ENCODE data around the gene EIPR1.

Gene EIPR1

DNA sequence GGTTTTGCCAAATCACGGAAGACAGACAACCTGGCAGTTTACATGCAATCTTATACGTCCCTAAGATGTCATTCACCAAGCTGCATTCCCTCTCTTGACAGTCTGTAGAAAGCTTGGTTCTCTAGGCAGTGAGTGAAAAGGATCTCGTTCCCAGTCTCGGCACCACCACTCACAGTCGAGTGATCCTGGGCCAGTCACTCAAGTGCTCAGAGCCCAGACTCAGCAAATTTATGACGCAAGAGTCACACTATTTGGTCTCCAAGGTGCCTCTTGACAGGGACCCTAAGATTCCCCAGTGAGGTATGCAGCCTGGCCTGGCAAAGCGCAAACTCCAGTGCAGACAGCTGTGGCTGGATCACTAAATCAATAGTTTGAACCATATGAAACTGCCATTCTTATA lies 77.9 kb downstream of the EIPR1 start:
- Histone ChIP-seq H2AFZ (ENCODE audit: low read depth, low read length) (no peak overlapping the region), H3K27me3 (ENCODE audit: insufficient read depth, low read length) (no peaks in the 10 kb centered on the region), H3K9me3 (ENCODE audit: low read length) (no peaks in the 10 kb centered on the region), H3K36me3 (ENCODE audit: insufficient read depth, low read length) (no peaks in the 10 kb centered on the region), H3K4me3 (ENCODE audit: low read length) (no peak overlapping the region), H3K4me1 (ENCODE audit: insufficient read depth, low read length) (peaks cover 15% of the 10 kb centered on the region)

DNA sequence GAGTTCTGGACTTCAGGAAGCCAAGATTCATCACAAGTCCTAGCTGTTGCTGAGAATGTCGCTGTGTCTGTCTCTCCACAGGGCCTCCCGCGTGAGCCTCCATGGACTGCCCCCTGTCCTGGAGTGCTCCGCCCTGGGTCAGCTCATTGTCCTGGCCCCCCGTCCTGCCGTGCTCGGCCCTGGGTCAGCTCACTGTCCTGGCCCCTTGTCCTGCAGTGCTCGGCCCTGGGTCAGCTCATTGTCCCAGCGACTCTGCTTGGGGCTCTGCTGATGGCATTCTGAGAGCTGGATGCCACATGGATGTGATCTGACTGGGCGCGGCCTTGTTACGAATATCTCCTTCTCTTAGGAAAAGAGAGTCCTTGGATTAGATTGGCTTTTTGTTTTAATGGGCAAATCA lies 78.5 kb downstream of the EIPR1 start:
- no peak overlapping the region for H3K4me3 ChIP-seq (ENCODE audit: low read length)
- H3K4me1 ChIP-seq (ENCODE audit: insufficient read depth, low read length), result peaks cover 15% of the 10 kb centered on the region
- no peak overlapping the region for H2AFZ ChIP-seq (ENCODE audit: low read depth, low read length)
- no peaks in the 10 kb centered on the region for H3K27me3 ChIP-seq (ENCODE audit: insufficient read depth, low read length)
- no peaks in the 10 kb centered on the region for H3K9me3 ChIP-seq (ENCODE audit: low read length)
- H3K36me3 ChIP-seq (ENCODE audit: insufficient read depth, low read length), result no peaks in the 10 kb centered on the region

DNA sequence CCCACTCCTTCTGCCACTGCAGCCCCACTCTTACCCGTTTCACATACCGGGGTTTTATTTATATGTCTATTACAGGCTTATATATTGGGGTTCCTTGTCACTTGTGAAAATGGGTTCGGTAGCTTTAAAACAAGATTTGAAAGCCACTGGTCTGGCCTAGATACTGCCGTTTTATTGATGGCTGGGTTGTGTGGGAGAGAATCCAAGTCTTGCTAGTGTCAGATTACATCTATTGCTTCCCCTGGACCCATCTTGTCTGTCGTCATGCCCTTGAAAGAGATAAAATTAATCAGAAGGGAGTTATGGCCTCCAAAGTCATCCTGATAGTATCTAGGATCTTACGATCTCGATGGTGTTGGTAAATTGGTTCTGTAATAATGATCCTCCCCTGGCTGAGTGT lies 79.4 kb downstream of the EIPR1 start:
- Histone ChIP-seq H3K36me3 (ENCODE audit: insufficient read depth, low read length) (no peaks in the 10 kb centered on the region), H3K9me3 (ENCODE audit: low read length) (no peaks in the 10 kb centered on the region), H3K4me3 (ENCODE audit: low read length) (no peak overlapping the region), H3K4me1 (ENCODE audit: insufficient read depth, low read length) (peaks cover 12% of the 10 kb centered on the region), H3K27me3 (ENCODE audit: insufficient read depth, low read length) (no peaks in the 10 kb centered on the region), H2AFZ (ENCODE audit: low read depth, low read length) (no peak overlapping the region)

DNA sequence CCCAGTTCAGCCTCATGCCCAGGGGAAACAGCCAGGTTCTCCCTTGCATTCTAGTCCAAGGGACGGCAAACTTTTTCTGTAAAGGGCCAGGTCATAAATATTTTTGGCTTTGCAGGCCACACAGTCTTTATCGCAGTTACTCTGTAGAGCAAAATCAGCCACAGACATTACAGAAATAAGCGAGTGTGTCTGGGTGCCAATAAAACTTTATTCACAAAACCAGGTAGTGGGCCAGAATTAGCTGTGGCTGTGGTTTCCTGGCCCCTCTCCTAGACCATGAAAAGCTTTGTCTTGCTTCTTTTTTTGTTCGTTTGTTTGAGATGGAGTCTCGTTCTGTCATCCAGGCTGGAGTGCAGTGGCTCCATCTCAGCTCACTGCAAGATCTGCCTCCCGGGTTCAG lies 80.1 kb downstream of the EIPR1 start:
- Histone ChIP-seq H3K4me3 (ENCODE audit: low read length) (no peak overlapping the region), H3K9me3 (ENCODE audit: low read length) (no peaks in the 10 kb centered on the region), H2AFZ (ENCODE audit: low read depth, low read length) (no peak overlapping the region), H3K4me1 (ENCODE audit: insufficient read depth, low read length) (peaks cover 6% of the 10 kb centered on the region), H3K27me3 (ENCODE audit: insufficient read depth, low read length) (no peaks in the 10 kb centered on the region), H3K36me3 (ENCODE audit: insufficient read depth, low read length) (no peaks in the 10 kb centered on the region)

DNA sequence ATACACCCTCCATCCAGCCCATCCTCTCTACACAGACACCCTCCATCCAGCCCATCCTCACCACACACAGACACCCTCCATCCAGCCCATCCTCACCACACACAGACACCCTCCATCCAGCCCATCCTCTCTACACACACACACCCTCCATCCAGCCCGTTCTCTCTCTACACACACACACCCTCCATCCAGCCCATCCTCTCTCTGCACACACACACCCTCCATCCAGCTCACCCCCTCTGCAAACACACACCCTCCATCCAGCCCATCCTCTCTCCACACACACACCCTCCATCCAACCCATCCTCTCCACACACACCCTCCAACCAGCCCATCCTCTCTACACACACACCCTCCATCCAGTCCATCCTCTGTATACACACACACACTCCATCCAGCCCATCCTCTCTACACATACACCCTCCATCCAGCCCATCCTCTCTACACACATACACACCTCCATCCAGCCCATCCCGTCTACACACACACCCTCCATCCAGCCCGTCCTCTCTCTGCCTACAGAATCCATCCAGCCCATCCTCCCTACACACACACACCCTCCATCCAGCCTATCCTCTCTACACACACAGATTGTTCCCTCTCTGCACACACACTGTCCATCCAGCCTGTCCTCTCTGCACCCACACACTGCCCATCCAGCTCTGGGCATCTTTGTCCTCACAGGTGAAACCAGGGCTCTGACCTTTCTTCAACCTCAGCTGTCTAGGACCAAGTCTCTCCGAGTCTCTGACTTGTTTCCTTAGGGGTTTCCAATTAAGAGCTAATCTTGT lies 81.2 kb downstream of the EIPR1 start:
- Histone ChIP-seq H3K27me3 (ENCODE audit: insufficient read depth, low read length) (no peaks in the 10 kb centered on the region), H3K4me1 (ENCODE audit: insufficient read depth, low read length) (no peaks in the 10 kb centered on the region), H3K9me3 (ENCODE audit: low read length) (no peaks in the 10 kb centered on the region), H3K4me3 (ENCODE audit: low read length) (no peak overlapping the region), H3K36me3 (ENCODE audit: insufficient read depth, low read length) (no peaks in the 10 kb centered on the region), H2AFZ (ENCODE audit: low read depth, low read length) (no peak overlapping the region)

DNA sequence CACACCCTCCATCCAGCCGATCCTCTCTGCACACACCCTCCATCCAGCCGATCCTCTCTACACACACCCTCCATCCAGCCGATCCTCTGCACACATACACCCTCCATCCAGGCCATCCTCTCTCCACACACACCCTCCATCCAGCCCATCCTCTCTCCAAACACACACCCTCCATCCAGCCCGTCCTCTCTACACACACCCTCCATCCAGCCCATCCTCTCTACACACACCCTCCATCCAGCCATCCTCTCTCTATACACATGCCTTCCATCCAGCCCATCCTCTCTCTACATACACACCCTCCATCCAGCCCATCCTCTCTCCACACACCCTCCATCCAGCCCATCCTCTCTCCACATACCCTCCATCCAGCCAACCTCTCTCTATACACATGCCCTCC lies 83.1 kb downstream of the EIPR1 start:
- Histone ChIP-seq H2AFZ (ENCODE audit: low read depth, low read length) (no peak overlapping the region), H3K4me3 (ENCODE audit: low read length) (no peak overlapping the region), H3K9me3 (ENCODE audit: low read length) (peaks cover 3% of the 10 kb centered on the region), H3K4me1 (ENCODE audit: insufficient read depth, low read length) (peaks cover under 1% of the 10 kb centered on the region), H3K36me3 (ENCODE audit: insufficient read depth, low read length) (no peaks in the 10 kb centered on the region), H3K27me3 (ENCODE audit: insufficient read depth, low read length) (no peaks in the 10 kb centered on the region)

DNA sequence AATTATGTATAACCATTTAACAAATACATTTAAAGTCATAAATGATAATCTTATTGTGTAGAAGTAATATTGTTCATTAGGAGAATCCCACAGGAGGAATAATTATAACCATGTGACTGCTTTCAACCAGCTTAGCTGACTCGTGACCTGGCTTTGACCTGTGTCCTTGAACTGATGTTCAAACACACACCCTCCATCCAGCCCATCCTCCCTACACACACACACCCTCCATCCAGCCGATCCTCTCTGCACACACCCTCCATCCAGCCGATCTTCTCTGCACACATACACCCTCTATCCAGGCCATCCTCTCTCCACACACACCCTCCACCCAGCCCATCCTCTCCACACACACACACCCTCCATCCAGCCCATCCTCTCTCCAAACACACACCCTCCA lies 83.5 kb downstream of the EIPR1 start:
- no peak overlapping the region for H2AFZ ChIP-seq (ENCODE audit: low read depth, low read length)
- H3K36me3 ChIP-seq (ENCODE audit: insufficient read depth, low read length), result no peaks in the 10 kb centered on the region
- H3K4me1 ChIP-seq (ENCODE audit: insufficient read depth, low read length), result peaks cover 4% of the 10 kb centered on the region
- H3K27me3 ChIP-seq (ENCODE audit: insufficient read depth, low read length), result no peaks in the 10 kb centered on the region
- H3K9me3 ChIP-seq (ENCODE audit: low read length), result peaks cover 5% of the 10 kb centered on the region
- no peak overlapping the region for H3K4me3 ChIP-seq (ENCODE audit: low read length)

DNA sequence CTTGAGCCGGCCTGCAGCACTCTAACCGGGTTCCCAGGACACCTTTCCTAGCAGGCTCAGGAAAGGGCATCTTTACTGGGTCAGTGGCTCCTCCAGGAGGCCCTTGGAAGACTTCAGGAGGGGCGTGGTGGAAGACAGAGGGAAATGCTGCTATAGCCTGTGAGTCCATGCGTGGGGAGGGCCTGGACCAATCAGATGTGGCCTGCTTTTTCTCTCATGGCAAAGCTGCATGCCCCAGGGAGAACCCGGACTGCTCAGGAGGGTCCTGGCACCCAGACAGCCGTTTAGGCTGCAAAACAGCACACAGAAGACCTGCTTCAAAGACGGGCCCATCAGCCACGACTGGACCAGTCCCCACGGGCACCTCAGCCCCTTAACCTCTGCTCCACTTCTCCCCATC lies 84.4 kb downstream of the EIPR1 start:
- H3K36me3 ChIP-seq (ENCODE audit: insufficient read depth, low read length), result no peaks in the 10 kb centered on the region
- H3K27me3 ChIP-seq (ENCODE audit: insufficient read depth, low read length), result no peaks in the 10 kb centered on the region
- H3K9me3 ChIP-seq (ENCODE audit: low read length), result peaks cover 5% of the 10 kb centered on the region
- H3K4me3 ChIP-seq (ENCODE audit: low read length), result no peak overlapping the region
- peaks cover 11% of the 10 kb centered on the region for H3K4me1 ChIP-seq (ENCODE audit: insufficient read depth, low read length)
- H2AFZ ChIP-seq (ENCODE audit: low read depth, low read length), result no peak overlapping the region

DNA sequence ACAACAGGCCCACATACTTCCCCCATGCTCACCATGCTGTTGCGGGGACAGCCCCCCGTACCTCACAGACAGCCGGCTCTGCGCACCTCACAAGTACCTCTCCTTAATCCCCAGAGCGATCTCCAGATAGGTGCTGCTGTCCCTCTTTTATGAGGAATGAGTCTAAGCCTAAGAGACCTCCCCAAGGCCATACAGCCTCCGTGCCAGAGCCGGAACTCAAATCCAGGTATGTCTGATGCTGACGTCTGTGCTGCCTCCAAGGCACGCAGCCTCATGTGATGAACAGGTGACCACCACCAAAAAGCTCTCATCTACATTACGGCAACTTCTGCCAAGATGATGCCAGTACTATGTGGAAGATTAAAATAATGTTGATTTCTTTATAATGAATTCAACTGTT lies 85.2 kb downstream of the EIPR1 start:
- no peak overlapping the region for H3K4me3 ChIP-seq (ENCODE audit: low read length)
- peaks cover 12% of the 10 kb centered on the region for H3K4me1 ChIP-seq (ENCODE audit: insufficient read depth, low read length)
- H3K27me3 ChIP-seq (ENCODE audit: insufficient read depth, low read length), result no peaks in the 10 kb centered on the region
- peaks cover 10% of the 10 kb centered on the region for H3K9me3 ChIP-seq (ENCODE audit: low read length)
- no peak overlapping the region for H2AFZ ChIP-seq (ENCODE audit: low read depth, low read length)
- no peaks in the 10 kb centered on the region for H3K36me3 ChIP-seq (ENCODE audit: insufficient read depth, low read length)

DNA sequence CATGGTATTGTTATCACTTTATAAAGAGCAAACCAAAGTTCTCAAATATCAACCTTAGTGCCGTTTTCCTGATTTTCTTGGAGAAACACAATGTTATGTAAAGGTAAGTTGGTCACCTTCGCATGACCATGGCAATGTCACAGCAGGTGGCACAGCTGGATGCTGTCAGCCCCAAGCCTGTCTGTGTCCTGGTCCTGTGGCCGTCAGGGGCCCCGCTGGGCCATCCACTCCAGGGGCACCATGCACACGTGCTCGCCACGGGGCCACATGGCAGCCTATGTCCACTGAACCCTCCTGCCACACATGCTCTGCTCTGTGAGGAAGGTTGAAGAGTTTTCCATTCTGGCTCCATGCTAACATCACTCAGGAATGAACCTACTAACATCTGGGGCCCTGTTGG lies 85.9 kb downstream of the EIPR1 start:
- peaks cover 11% of the 10 kb centered on the region for H3K9me3 ChIP-seq (ENCODE audit: low read length)
- peaks cover 12% of the 10 kb centered on the region for H3K4me1 ChIP-seq (ENCODE audit: insufficient read depth, low read length)
- H2AFZ ChIP-seq (ENCODE audit: low read depth, low read length), result no peak overlapping the region
- no peaks in the 10 kb centered on the region for H3K27me3 ChIP-seq (ENCODE audit: insufficient read depth, low read length)
- H3K4me3 ChIP-seq (ENCODE audit: low read length), result no peak overlapping the region
- H3K36me3 ChIP-seq (ENCODE audit: insufficient read depth, low read length), result no peaks in the 10 kb centered on the region

DNA sequence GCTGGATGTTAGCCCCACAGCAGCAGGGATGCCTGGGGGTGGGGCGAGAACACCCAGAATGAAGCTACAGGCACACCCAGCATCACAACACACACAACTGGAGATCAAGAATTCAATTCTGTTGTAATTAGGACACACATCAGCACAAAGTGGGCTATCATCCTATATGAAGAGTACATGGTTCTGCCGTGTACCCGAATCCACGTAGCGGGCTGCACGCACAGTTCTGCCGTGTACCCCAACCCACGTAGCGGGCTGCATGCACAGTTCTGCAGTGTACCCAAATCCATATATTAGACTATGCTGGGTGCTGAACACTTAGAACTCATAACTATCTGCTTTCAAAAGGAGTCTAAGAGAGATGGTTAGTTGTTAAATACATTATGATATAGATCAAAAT lies 86.5 kb downstream of the EIPR1 start:
- Histone ChIP-seq H3K4me3 (ENCODE audit: low read length) (no peak overlapping the region), H3K36me3 (ENCODE audit: insufficient read depth, low read length) (no peaks in the 10 kb centered on the region), H2AFZ (ENCODE audit: low read depth, low read length) (no peak overlapping the region), H3K27me3 (ENCODE audit: insufficient read depth, low read length) (no peaks in the 10 kb centered on the region), H3K4me1 (ENCODE audit: insufficient read depth, low read length) (peaks cover 12% of the 10 kb centered on the region), H3K9me3 (ENCODE audit: low read length) (peaks cover 11% of the 10 kb centered on the region)

DNA sequence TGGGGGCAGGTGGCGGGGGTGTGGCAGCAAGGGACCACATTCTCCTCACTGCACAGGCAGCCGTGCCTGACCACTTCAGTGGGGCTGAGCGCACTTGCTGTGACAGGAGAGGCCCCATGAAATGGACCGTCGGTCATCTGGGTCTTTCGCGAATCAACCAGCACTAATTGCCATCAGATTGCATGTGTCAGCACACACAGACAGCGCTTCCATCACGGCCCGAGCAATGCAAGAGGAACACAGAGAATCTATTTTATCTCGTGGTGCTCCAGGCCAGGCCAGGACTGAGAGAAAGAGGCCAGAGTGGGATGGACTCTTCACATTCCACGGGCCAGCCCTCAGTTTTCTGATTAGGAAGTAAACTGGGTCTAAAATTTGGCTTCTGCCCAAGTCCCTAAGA lies 87.0 kb downstream of the EIPR1 start:
- peaks cover 12% of the 10 kb centered on the region for H3K4me1 ChIP-seq (ENCODE audit: insufficient read depth, low read length)
- no peak overlapping the region for H3K4me3 ChIP-seq (ENCODE audit: low read length)
- H3K9me3 ChIP-seq (ENCODE audit: low read length), result peaks cover 11% of the 10 kb centered on the region
- no peak overlapping the region for H2AFZ ChIP-seq (ENCODE audit: low read depth, low read length)
- no peaks in the 10 kb centered on the region for H3K36me3 ChIP-seq (ENCODE audit: insufficient read depth, low read length)
- no peaks in the 10 kb centered on the region for H3K27me3 ChIP-seq (ENCODE audit: insufficient read depth, low read length)

DNA sequence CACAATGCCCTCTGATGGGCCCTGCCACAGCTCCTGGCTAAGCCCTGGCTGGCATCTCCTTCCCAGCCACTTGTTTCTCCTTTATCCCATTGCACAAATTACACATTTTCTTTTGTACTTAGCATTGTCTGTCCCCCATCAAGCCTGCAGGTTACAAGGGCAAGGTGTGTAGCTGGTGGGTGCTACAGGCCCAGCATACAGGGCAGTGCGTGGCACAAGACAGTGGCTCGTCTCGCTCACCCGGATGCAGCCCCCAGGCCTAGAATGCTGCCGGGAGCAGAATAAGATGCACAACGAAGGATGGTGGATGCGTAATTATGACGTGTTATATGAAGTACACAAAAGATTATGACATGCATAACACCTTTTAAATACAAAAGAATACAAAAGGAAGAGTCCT lies 87.6 kb downstream of the EIPR1 start:
- H3K27me3 ChIP-seq (ENCODE audit: insufficient read depth, low read length), result no peaks in the 10 kb centered on the region
- peaks cover 12% of the 10 kb centered on the region for H3K4me1 ChIP-seq (ENCODE audit: insufficient read depth, low read length)
- H2AFZ ChIP-seq (ENCODE audit: low read depth, low read length), result no peak overlapping the region
- H3K4me3 ChIP-seq (ENCODE audit: low read length), result no peak overlapping the region
- H3K9me3 ChIP-seq (ENCODE audit: low read length), result peaks cover 11% of the 10 kb centered on the region
- no peaks in the 10 kb centered on the region for H3K36me3 ChIP-seq (ENCODE audit: insufficient read depth, low read length)

DNA sequence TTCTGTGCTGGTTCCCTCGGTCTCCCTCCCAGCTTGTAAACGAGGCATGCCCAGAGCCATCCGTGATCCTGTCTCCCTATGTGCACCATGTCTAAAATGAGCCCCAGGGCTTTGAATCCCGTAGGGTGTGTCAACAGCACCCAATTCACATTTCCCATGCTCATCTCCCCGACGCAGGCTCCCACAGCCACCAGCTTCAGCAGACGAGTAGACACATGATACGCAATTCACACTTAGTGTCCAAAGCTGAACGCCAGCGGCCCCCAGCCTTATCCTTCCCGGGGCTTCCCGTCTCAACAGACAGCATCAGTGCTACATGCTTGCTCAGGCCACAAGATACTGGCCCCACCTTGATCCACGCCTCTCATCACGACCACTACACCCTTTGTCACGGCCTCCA lies 88.1 kb downstream of the EIPR1 start:
- peaks cover 11% of the 10 kb centered on the region for H3K9me3 ChIP-seq (ENCODE audit: low read length)
- no peaks in the 10 kb centered on the region for H3K36me3 ChIP-seq (ENCODE audit: insufficient read depth, low read length)
- H3K27me3 ChIP-seq (ENCODE audit: insufficient read depth, low read length), result no peaks in the 10 kb centered on the region
- H3K4me1 ChIP-seq (ENCODE audit: insufficient read depth, low read length), result peaks cover 12% of the 10 kb centered on the region
- H3K4me3 ChIP-seq (ENCODE audit: low read length), result no peak overlapping the region
- no peak overlapping the region for H2AFZ ChIP-seq (ENCODE audit: low read depth, low read length)
